Measurements from ENCODE around the gene WWC1.

The WWC1 gene

GRCh38 chr5:168486136-168486879, 194.9 kb downstream of the WWC1 start, which contains the start of gene RARS1:
Gene RARS1, plus strand, starts transcription at chr5:168486471. Its CDS starts 28 bp downstream, at chr5:168486499.
- peak; percentile 72 to 79 for DNase-seq (ENCODE audit: low read depth in 2 of 2)

- no peak for DNase-seq (ENCODE audit: low read depth in 2 of 2)
Measured at GRCh38 chr5:168489059-168489458, 197.6 kb downstream of the WWC1 start.

- DNase-seq (ENCODE audit: low read depth in 2 of 2), result no peak
Measured at GRCh38 chr5:168494057-168494555, 202.7 kb downstream of the WWC1 start.

- DNase-seq (ENCODE audit: low read depth in 2 of 2), result no peak
Measured at GRCh38 chr5:168502563-168503237, 211.3 kb downstream of the WWC1 start.

GRCh38 chr5:168513861-168514428, 222.5 kb downstream of the WWC1 start:
- no peak for DNase-seq (ENCODE audit: low read depth in 2 of 2)

Data from fibroblast of skin of left biceps (primary cell).